NCI-H2107 treated with DMSO at 0.1 percent for 48 hours (cell line): Measurements from ENCODE around the gene PPFIA1.

Experiments
- DNase-seq: peaks from one replicate; lab custom pipeline; 2025; ENCODE audit not compliant: unreplicated experiment; lab: John Stamatoyannopoulos, UW

The PPFIA1 gene

GRCh38 chr11:70428701-70429427 lies 158.4 kb downstream of the PPFIA1 start:
- no peak for DNase-seq

- no peak for DNase-seq
These were observed 158.9 kb downstream of the PPFIA1 start for GRCh38 chr11:70429428-70429705.

DNA sequence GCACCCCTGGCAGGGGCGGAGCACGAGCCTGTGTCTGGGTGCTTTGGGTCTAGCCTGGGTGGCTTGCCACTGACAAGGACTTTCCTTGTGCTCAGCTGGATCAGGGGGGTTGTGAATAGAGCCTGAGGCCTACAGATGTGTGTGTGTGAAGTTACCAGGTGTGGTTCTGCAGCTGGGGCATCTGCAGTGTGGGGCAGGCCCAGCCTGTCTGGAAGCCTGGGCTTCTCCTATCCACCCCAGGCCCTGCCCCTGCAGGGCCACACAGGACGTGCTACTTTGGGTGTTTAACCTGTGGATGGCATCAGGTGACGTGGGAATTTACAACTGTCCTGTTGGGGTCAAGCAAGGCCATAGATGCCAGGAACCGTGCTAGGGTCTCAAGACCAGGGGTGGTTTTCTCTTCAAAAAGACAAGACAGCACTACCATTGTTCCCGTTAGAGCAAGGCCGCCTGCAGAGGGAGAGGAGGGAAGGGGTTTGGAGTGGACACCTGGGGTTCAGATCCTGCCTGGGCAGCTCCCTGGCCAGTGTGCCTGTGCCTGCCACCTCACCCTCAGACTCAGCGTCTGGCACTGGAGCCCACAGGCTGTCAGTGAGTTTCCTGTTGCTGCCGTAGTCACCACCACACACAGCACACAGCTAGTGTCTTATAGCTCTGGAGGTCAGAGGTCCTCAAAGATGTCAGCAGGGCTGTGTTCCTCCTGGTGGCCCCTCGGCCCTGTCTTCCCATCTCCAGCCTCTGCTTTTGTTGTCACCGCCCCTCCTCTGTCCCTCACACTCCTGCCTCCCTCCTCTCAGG lies 159.4 kb downstream of the PPFIA1 start:
- DNase-seq: no peak

DNA sequence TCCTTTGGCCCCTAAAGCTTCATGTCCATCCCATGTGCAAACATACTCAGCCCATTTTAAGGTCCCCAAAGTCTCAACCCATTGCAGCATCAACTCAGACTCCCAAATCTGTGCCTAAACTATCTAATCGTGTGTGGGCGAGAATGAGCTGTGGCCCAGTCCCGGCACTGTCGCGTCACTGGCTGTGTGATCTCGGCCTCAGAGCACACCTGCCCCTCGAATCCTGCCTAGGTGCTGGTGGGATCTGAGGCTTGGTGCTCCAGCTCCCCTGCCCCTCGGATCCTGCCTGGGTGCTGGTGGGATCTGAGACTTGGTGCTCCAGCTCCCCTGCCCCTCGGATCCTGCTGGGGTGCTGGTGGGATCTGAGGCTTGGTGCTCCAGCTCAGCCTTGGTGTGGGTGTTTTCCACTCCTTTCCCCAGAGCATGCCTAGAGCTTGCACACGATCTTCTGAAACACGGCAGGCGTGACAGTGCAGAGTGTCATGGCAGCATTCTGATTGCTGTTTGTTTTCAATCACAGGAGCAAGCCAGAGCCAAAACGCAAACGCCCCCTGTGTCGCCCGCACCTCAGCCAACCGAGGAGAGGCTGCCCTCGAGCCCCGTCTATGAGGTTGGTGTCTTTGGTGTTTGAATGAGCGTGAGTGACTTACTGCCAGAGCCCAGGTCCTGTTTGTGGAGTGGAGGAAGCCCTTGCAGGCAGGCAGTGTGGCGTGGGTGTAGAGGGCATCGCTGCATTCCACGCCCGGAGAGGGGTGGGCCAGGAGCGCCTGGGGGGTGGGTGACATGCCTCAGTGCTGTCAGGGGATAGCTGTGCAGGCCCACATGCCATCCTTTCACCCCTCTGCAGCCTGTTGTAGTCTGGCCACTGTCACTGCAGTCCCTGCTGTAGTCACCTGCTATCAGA lies 160.4 kb downstream of the PPFIA1 start:
- no peak for DNase-seq

GRCh38 chr11:70431611-70432010 lies 161.1 kb downstream of the PPFIA1 start:
- DNase-seq: no peak

- DNase-seq: no peak
These were observed 161.6 kb downstream of the PPFIA1 start for GRCh38 chr11:70432065-70432464.

GRCh38 chr11:70432580-70432979 lies 162.1 kb downstream of the PPFIA1 start:
- DNase-seq: no peak

DNA sequence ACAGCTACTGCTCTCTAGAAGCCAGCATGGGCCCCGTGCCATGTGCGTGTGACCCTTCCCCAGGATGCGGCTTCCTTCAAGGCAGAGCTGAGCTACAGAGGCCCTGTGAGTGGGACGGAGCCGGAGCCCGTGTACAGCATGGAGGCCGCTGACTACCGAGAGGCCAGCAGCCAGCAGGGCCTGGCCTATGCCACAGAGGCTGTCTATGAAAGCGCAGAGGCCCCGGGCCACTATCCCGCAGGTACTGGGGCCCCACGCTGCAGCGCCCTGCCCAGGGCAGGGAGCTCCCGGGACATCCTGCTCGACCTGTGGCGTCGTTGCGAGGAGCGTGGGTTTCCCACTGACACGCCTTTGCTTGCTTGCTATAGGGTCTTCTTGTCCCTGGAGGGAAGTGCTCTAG lies 162.5 kb downstream of the PPFIA1 start:
- no peak for DNase-seq

GRCh38 chr11:70433526-70433925 lies 163.0 kb downstream of the PPFIA1 start:
- no peak for DNase-seq
